GM12878 (cell line): Measurements from ENCODE around the gene SINHCAF. TPM values are rescaled to one million over a fixed set of nuclear protein-coding genes. Genes with fewer than 3 reads are reported as not detected.
A peak's percentile ranks its signal among the peaks of the same experiment; 100 is the strongest.

Experiments
- ATAC-seq: fragments of 200-7000 bp; cut with Tn5 transposase; 3 replicates; pipeline ENCODE4 v1.9.1; 2020; ENCODE audit warnings: mild to moderate bottlenecking, moderate library complexity
- BruUV-seq: library from RNA; stranded (reverse); fragments of 400-500 nt; replicated peaks from 2 replicates; lab custom pipeline; 2021; lab: Mats Ljungman, UMichigan
- CTCF ChIA-PET: fragments of 300-600 bp; sonication (Branson Sonifier 250); formaldehyde crosslinking; extraction: SDS; loops from one replicate; lab custom pipeline; 2021; ENCODE audit warnings: inconsistent platforms; lab: Yijun Ruan, JAX
- POLR2A ChIA-PET: fragments of 350-600 bp; formaldehyde crosslinking; extraction: SDS; loops from one replicate; lab custom pipeline; 2021; ENCODE audit warnings: inconsistent platforms; lab: Charles Lee
- RAD21 ChIA-PET: fragments of 300-600 bp; sonication (Branson Sonifier 250); formaldehyde crosslinking; loops from one replicate; lab custom pipeline; 2023; ENCODE audit warnings: antibody characterized with exemption; ENCODE audit not compliant: unreplicated experiment; lab: Charles Lee
- SMC1A ChIA-PET: fragments of 300-600 bp; sonication (Branson Sonifier 250); formaldehyde crosslinking; loops from one replicate; lab custom pipeline; 2023; ENCODE audit not compliant: unreplicated experiment, uncharacterized antibody; lab: Charles Lee
- DNase-seq: peaks from one replicate; pipeline ENCODE4 v3.0.0-alpha.2; 2011; ENCODE audit warnings: low read depth, low spot score
- FAIRE-seq: peaks from 3 replicates; lab custom pipeline; 2011; peaks lifted over from hg19 to GRCh38; lab: Jason Lieb, UNC
- H2AFZ ChIP-seq: 2 replicates; pipeline ENCODE4 v1.6.0; 2011; ENCODE audit warnings: low read depth, low read length, control low read depth; ENCODE audit not compliant: control insufficient read depth
- H3K27ac ChIP-seq: 2 replicates; pipeline ENCODE4 v1.5.1; 2011; ENCODE audit warnings: control low read depth; ENCODE audit not compliant: control insufficient read depth, insufficient read depth
- H3K27me3 ChIP-seq, 2 experiments: replicated peaks in 1 of 2; 2 replicates each; pipeline versions ENCODE4 v1.6.0 to v1.6.1; 2011; ENCODE audit warnings: low read length in 1 of 2; ENCODE audit not compliant: control insufficient read depth in 2 of 2, insufficient read depth in 2 of 2
- H3K36me3 ChIP-seq, 2 experiments: 2 replicates each; pipeline ENCODE4 v1.5.1; 2011; ENCODE audit warnings: low read length in 1 of 2; ENCODE audit not compliant: control insufficient read depth in 2 of 2, insufficient read depth in 2 of 2
- H3K4me1 ChIP-seq: 2 replicates; pipeline ENCODE4 v1.6.1; 2011; ENCODE audit warnings: mild to moderate bottlenecking, low read length, moderate library complexity, mixed read lengths; ENCODE audit not compliant: control insufficient read depth, insufficient read depth
- H3K4me2 ChIP-seq: 2 replicates; pipeline ENCODE4 v1.6.0; 2011; ENCODE audit warnings: control low read depth; ENCODE audit not compliant: control insufficient read depth, insufficient read depth
- H3K4me3 ChIP-seq: fragments of 200-600 bp; sonication (generic); 2 replicates; pipeline ENCODE4 v1.5.1; 2016
- H3K79me2 ChIP-seq: 2 replicates; pipeline ENCODE4 v1.6.0; 2011; ENCODE audit warnings: low read length; ENCODE audit not compliant: control insufficient read depth, insufficient read depth
- H3K9ac ChIP-seq: 2 replicates; pipeline ENCODE4 v1.8.0; 2011; ENCODE audit warnings: low read length, control low read depth, mixed read lengths; ENCODE audit not compliant: control insufficient read depth, insufficient read depth
- H3K9me3 ChIP-seq: replicated peaks from 3 replicates; pipeline ENCODE4 v1.5.1; 2011; ENCODE audit warnings: mild to moderate bottlenecking, low read length; ENCODE audit not compliant: control insufficient read depth, insufficient read depth
- H4K20me1 ChIP-seq: 2 replicates; pipeline ENCODE4 v1.6.0; 2011; ENCODE audit not compliant: control insufficient read depth, insufficient read depth
- ESRRA ChIP-seq: IDR thresholded peaks from 2 replicates; pipeline ENCODE4 v1.6.1; 2012; ENCODE audit warnings: mild to moderate bottlenecking, low read length, improper control_type of control experiment
- MTA2 ChIP-seq: fragments of 450-650 bp; IDR thresholded peaks from 2 replicates; pipeline ENCODE4 v1.6.1; 2016; ENCODE audit warnings: low read depth, mild to moderate bottlenecking, moderate library complexity
- NR2F1 ChIP-seq: fragments of 450-650 bp; conservative IDR thresholded peaks from 2 replicates; pipeline ENCODE4 v1.6.1; 2017; ENCODE audit warnings: mild to moderate bottlenecking
- TCF12 ChIP-seq: IDR thresholded peaks from 2 replicates; pipeline ENCODE4 v1.6.1; 2011; ENCODE audit warnings: low read depth, mild to moderate bottlenecking, low read length
- YBX1 ChIP-seq: fragments of 450-650 bp; IDR thresholded peaks from 2 replicates; pipeline ENCODE4 v1.6.1; 2016; ENCODE audit warnings: antibody characterized with exemption
- ZNF384 ChIP-seq: IDR thresholded peaks from 2 replicates; pipeline ENCODE4 v1.6.1; 2012; ENCODE audit warnings: low read depth, mild to moderate bottlenecking, low read length, improper control_type of control experiment, borderline replicate concordance
- WGBS: methylation state at CpG from one replicate; pipeline ENCODE4 v1.1.6; 2016; ENCODE audit warnings: low lambda C conversion rate; ENCODE audit not compliant: insufficient replicate concordance, insufficient coverage; ENCODE audit errors: missing lambda C conversion rate; 5-methylcytosine and 5-hydroxymethylcytosine counted together
- in situ Hi-C: fragments of 300-500 bp; cut with MboI; formaldehyde crosslinking; loops from 9 replicates; pipeline ENCODE4 v1.14.3; 2018; ENCODE audit warnings: mixed read lengths
- intact Hi-C: fragments of 100-400 bp; cut with micrococcal nuclease; formaldehyde crosslinking; loops from one replicate; pipeline ENCODE4 v1.14.2; 2022; ENCODE audit not compliant: unreplicated experiment
- polyA plus RNA-seq, 11 experiments: library from polyadenylated mRNA; depleted of rRNA in 4 of 11; unstranded in 6 of 11; stranded (reverse) in 5 of 11; fragments of >200 nt; fragmentation: Nextera tagmentation in 4 of 11; fragmentation: Illumina TruSeq in 1 of 11; extraction: Ambion mirVana in 4 of 11; extraction: Trizol in 1 of 11; gene quantifications; 1 replicate in 1 of 11; 2 replicates in 10 of 11; pipeline versions ENCODE4 v1.2.1 to v1.2.3, GENCODE V29; 2011 to 2016; ENCODE audit warnings: inconsistent platforms in 2 of 11, missing spikeins in 2 of 11, low read depth in 1 of 11
- total RNA-seq, 4 experiments: library from RNA; depleted of rRNA in 3 of 4; stranded (reverse); fragments of >200 nt in 3 of 4; fragmentation: Illumina TruSeq in 1 of 4; extraction: Trizol in 1 of 4; gene quantifications; 2 replicates each; pipeline versions ENCODE4 v1.2.1 to v1.2.3, GENCODE V29; 2013 to 2021
- TF ChIP-seq, protein P1 (sequence below): fragments of 450-650 bp; formaldehyde crosslinking; IDR thresholded peaks from 2 replicates; pipeline ENCODE4 v1.4.0; 2020; ENCODE audit warnings: mild to moderate bottlenecking, moderate library complexity
- TF ChIP-seq, protein P2 (sequence below), 3 experiments: IDR thresholded peaks in 2 of 3; conservative IDR thresholded peaks in 1 of 3; 2 replicates each; pipeline ENCODE4 v1.5.1; 2011; ENCODE audit warnings: low read depth in 3 of 3, low read length in 3 of 3, mild to moderate bottlenecking in 3 of 3, control low read depth in 2 of 3, moderate library complexity in 2 of 3, inconsistent platforms in 1 of 3, mixed read lengths in 1 of 3; ENCODE audit not compliant: control insufficient read depth in 2 of 3, insufficient read depth in 1 of 3; ENCODE audit errors: extremely low read depth in 1 of 3

The SINHCAF gene
- total and polyA plus RNA-seq, 10 of the 15 experiments (the other 5 are each of a cell fraction or from before 2014, with no cell fraction given) = 60.4 to 156 (median 90.3) TPM

DNA sequence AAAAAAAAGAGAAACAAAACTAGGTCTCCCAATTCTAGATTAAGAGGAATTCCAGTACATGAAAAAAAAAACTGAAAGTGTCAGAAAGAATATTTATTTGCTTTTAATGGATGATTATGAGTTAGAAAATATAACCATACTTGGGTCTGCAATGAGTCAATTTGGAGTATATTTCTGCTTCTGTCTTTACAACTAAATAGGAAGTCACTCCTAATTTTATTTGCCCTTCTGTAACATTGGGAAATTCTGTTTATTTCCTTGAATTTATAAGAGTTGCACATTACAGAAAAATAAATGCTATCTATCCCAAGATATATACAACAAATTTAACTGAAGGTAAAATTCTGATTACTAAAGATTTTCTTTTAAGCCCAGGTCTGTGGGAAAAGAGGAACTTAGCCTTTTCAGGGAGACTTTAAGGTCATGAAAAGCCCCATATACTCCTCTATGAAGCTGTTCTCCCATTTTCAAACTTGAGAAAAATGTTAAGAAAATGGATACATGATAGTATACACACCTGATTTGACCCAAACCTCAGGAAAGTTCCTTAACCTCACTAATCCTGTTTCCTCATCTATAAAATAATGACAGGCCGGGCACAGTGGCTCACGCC, 7.2 kb downstream of the SINHCAF start (continued):
- TF ChIP-seq, protein P1, sequence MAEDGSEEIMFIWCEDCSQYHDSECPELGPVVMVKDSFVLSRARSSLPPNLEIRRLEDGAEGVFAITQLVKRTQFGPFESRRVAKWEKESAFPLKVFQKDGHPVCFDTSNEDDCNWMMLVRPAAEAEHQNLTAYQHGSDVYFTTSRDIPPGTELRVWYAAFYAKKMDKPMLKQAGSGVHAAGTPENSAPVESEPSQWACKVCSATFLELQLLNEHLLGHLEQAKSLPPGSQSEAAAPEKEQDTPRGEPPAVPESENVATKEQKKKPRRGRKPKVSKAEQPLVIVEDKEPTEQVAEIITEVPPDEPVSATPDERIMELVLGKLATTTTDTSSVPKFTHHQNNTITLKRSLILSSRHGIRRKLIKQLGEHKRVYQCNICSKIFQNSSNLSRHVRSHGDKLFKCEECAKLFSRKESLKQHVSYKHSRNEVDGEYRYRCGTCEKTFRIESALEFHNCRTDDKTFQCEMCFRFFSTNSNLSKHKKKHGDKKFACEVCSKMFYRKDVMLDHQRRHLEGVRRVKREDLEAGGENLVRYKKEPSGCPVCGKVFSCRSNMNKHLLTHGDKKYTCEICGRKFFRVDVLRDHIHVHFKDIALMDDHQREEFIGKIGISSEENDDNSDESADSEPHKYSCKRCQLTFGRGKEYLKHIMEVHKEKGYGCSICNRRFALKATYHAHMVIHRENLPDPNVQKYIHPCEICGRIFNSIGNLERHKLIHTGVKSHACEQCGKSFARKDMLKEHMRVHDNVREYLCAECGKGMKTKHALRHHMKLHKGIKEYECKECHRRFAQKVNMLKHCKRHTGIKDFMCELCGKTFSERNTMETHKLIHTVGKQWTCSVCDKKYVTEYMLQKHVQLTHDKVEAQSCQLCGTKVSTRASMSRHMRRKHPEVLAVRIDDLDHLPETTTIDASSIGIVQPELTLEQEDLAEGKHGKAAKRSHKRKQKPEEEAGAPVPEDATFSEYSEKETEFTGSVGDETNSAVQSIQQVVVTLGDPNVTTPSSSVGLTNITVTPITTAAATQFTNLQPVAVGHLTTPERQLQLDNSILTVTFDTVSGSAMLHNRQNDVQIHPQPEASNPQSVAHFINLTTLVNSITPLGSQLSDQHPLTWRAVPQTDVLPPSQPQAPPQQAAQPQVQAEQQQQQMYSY (CRISPR knock-in tag) = no peak
- no peak for TF ChIP-seq TCF12
- no peak for TF ChIP-seq NR2F1
- TF ChIP-seq MTA2 = no peak
- TF ChIP-seq ESRRA = no peak

DNA sequence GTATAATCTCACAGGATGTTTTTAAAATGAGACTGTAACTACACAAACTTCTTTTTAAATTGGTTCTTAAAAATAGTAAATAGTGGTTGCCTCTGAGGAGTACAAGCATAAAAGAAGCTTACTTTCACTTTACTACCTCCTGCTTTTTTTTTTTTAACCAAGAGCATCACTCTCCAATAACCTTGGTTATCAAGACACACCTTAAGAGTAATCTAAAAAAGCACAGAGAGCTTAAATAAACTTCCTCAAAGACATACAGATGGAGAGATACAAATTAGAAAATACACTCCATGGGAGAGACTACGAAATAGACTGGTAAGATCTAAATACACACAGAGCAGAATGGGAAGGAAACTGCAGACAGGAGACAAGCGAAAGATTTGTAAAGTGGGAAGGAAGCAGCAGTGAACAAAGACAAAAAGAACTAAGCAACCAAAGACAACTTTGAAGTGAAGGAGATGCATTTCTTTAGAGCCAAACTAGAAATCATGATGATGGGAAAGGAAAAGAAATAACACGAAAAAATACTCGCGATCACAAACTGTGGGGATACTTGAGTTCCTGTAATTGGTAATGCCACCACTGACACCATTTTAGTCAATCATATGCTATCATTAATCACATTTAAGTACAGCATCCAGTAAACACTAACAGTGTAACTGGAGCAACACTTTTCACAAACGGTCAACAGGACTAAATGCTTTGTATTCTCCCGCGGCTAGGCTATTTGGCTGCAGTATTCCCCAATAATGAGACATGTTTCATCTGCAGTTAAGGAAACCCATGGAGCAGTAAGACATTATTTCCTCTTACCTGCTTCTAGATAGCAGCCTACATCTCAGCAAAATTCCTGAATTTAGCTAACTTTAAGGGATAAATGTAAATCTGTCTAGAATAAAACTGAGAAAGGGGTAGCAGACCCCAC, 8.2 kb downstream of the SINHCAF start:
- ChIA-PET CTCF (interaction anchor here (0.9 to 2.3 kb wide), 3 partner anchors 12 to 46 kb away, joined by 3 to 10 read pairs (median 4); no protein-coding TSS in a partner anchor), POLR2A (interaction anchor here (0.6 to 3.1 kb wide), 3 partner anchors 9 to 1595 kb away, joined by 3 to 34 read pairs (median 9); partner anchors contain the start of gene SINHCAF), SMC1A (interaction anchor here (1.0 to 6.2 kb wide), 3 partner anchors 9 to 18 kb away, joined by 3 to 78 read pairs (median 59); no protein-coding TSS in a partner anchor), RAD21 (interaction anchor here (0.9 to 2.5 kb wide), 3 partner anchors 11 to 46 kb away, joined by 3 to 32 read pairs (median 4); no protein-coding TSS in a partner anchor)
- in situ Hi-C loops (no loop called here), intact Hi-C loops (no loop called here)
- no TSS peak for BruUV-seq
- Histone ChIP-seq H3K4me3 (peak overlapping the region; percentile 92), H3K36me3 (peaks cover 0 to 6% of the 10 kb centered on the region in 2 experiments; a peak in 2 of 4 replicates), H3K79me2 (peaks cover 98% of the 10 kb centered on the region), H3K4me2 (peak overlapping the region; percentile 85), H4K20me1 (no peaks in the 10 kb centered on the region), H3K9ac (peak overlapping the region; percentile 59), H3K27me3 (no peaks in the 10 kb centered on the region), H3K9me3 (no peaks in the 10 kb centered on the region; the same call in 2 of the 3 replicates), H3K4me1 (peaks cover 18% of the 10 kb centered on the region; the same call in 1 of the 2 replicates), H2AFZ (no peak overlapping the region), H3K27ac (peak overlapping the region; percentile 95)
- TF ChIP-seq, protein P2, sequence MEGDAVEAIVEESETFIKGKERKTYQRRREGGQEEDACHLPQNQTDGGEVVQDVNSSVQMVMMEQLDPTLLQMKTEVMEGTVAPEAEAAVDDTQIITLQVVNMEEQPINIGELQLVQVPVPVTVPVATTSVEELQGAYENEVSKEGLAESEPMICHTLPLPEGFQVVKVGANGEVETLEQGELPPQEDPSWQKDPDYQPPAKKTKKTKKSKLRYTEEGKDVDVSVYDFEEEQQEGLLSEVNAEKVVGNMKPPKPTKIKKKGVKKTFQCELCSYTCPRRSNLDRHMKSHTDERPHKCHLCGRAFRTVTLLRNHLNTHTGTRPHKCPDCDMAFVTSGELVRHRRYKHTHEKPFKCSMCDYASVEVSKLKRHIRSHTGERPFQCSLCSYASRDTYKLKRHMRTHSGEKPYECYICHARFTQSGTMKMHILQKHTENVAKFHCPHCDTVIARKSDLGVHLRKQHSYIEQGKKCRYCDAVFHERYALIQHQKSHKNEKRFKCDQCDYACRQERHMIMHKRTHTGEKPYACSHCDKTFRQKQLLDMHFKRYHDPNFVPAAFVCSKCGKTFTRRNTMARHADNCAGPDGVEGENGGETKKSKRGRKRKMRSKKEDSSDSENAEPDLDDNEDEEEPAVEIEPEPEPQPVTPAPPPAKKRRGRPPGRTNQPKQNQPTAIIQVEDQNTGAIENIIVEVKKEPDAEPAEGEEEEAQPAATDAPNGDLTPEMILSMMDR (IDR thresholded peaks at IDR 0.05 in 2 of 3, conservative IDR thresholded peaks at IDR 0.05 in 1 of 3; ENCODE audit: control insufficient read depth in 2 of 3, extremely low read depth in 1 of 3, insufficient read depth in 1 of 3, low read depth in 3 of 3, low read length in 3 of 3) = no peak
- TF ChIP-seq ZNF384 (peak; percentile 84), YBX1 (0 out of 2 replicates have a peak, but pooled peaks have one; percentile 27)
- ATAC-seq = peak; percentile 44
- no peak for DNase-seq
- no peak for FAIRE-seq
- 1% methylated on average over 8 of the region's 8 CpGs for WGBS
